Liver (tissue), 9 donors: ENCODE data around the gene RACGAP1. TPM values are rescaled to one million over a fixed set of nuclear protein-coding genes. Genes with fewer than 3 reads are reported as not detected.

ENCODE experiments used
- DNase-seq: peaks from one replicate; pipeline ENCODE4 v3.0.0-alpha.2; 2017; ENCODE audit warnings: low spot score
- H3K27ac ChIP-seq, 2 donors: one replicate each; pipeline ENCODE4 v1.7.0; 2013; ENCODE audit warnings: inconsistent platforms in 2 of 2, low read length in 2 of 2, control low read depth in 1 of 2, low read depth in 1 of 2, mild to moderate bottlenecking in 1 of 2
- H3K27me3 ChIP-seq, 4 donors: one replicate each; pipeline versions ENCODE4 v1.6.1 to v1.7.0; 2013; ENCODE audit warnings: low read length in 3 of 4, inconsistent platforms in 1 of 4, mild to moderate bottlenecking in 1 of 4, moderate library complexity in 1 of 4; ENCODE audit not compliant: control insufficient read depth in 4 of 4, insufficient read depth in 4 of 4
- H3K36me3 ChIP-seq, 4 donors: one replicate each; pipeline versions ENCODE4 v1.6.1 to v1.7.0; 2013; ENCODE audit warnings: low read length in 3 of 4, mild to moderate bottlenecking in 3 of 4, low read depth in 1 of 4, moderate library complexity in 1 of 4; ENCODE audit not compliant: control insufficient read depth in 4 of 4, insufficient read depth in 3 of 4
- H3K4me1 ChIP-seq, 4 donors: one replicate each; pipeline versions ENCODE4 v1.6.1 to v1.7.0; 2013; ENCODE audit warnings: low read length in 3 of 4, mild to moderate bottlenecking in 3 of 4, moderate library complexity in 1 of 4; ENCODE audit not compliant: control insufficient read depth in 4 of 4, insufficient read depth in 4 of 4
- H3K4me3 ChIP-seq, 3 donors: one replicate each; pipeline versions ENCODE4 v1.6.1 to v1.7.0; 2013; ENCODE audit warnings: low read length in 3 of 3, control low read depth in 1 of 3, low read depth in 1 of 3, mild to moderate bottlenecking in 1 of 3
- H3K9ac ChIP-seq, 2 donors: one replicate each; pipeline ENCODE4 v1.7.0; 2013; ENCODE audit warnings: low read length in 2 of 2, mild to moderate bottlenecking in 2 of 2, moderate library complexity in 2 of 2, control low read depth in 1 of 2, low read depth in 1 of 2
- H3K9me3 ChIP-seq, 4 donors: one replicate each; pipeline versions ENCODE4 v1.6.1 to v1.7.0; 2013; ENCODE audit warnings: low read length in 3 of 4; ENCODE audit not compliant: control insufficient read depth in 4 of 4
- FOXA1 ChIP-seq: IDR thresholded peaks from 2 replicates; pipeline ENCODE4 v1.6.1; 2016; ENCODE audit warnings: antibody characterized with exemption
- NR2F2 ChIP-seq: IDR thresholded peaks from 2 replicates; pipeline ENCODE4 v1.6.1; 2016; ENCODE audit warnings: antibody characterized with exemption
- RAD21 ChIP-seq, 2 donors: IDR thresholded peaks; 2 replicates each; pipeline ENCODE4 v1.6.1; 2016; ENCODE audit warnings: antibody characterized with exemption in 2 of 2, mild to moderate bottlenecking in 2 of 2
- RXRA ChIP-seq, 2 donors: IDR thresholded peaks; 2 replicates each; pipeline ENCODE4 v1.6.1; 2017 to 2018; ENCODE audit warnings: antibody characterized with exemption in 2 of 2, mild to moderate bottlenecking in 1 of 2
- SP1 ChIP-seq: IDR thresholded peaks from 2 replicates; pipeline ENCODE4 v1.6.1; 2018; ENCODE audit warnings: antibody characterized with exemption, mild to moderate bottlenecking
- WGBS: extraction: QIAGEN DNeasy Blood & Tissue Kit; methylation state at CpG from one replicate; pipeline ENCODE4 v1.1.7; 2013; 5-methylcytosine and 5-hydroxymethylcytosine counted together
- polyA plus RNA-seq, 2 donors: library from polyadenylated mRNA; stranded (reverse) in 1 of 2; unstranded in 1 of 2; fragments of 200-250 nt in 1 of 2; fragments of >200 nt in 1 of 2; fragmentation: Nextera tagmentation in 1 of 2; extraction: Ambion mirVana in 1 of 2; gene quantifications; one replicate each; pipeline versions ENCODE4 v1.2.1 to v1.2.3, GENCODE V29; 2013 to 2015
- total RNA-seq, 2 donors: library from RNA; depleted of rRNA; stranded (reverse); fragments of >200 nt; gene quantifications; one replicate each; pipeline ENCODE4 v1.2.3, GENCODE V29; 2014
- TF ChIP-seq, protein P1 (sequence below): fragments of 150-350 bp; IDR thresholded peaks from 2 replicates; pipeline ENCODE4 v1.5.1; 2017; ENCODE audit warnings: improper control_type of control experiment, low read depth, low read length; ENCODE audit not compliant: missing input control
- TF ChIP-seq, protein P2 (sequence below): IDR thresholded peaks from 2 replicates; pipeline ENCODE4 v1.6.1; 2016; ENCODE audit warnings: antibody characterized with exemption
- TF ChIP-seq, protein P3 (sequence below): IDR thresholded peaks from 2 replicates; pipeline ENCODE4 v1.6.1; 2016; ENCODE audit warnings: antibody characterized with exemption
- donor health status: healthy.
- donor health status: healthy.
- donor health status: healthy.
- donor health status: healthy.
- donor health status: healthy.

The RACGAP1 gene
- total and polyA plus RNA-seq, 4 donors = 1.0 to 38.3 (median 2.9) TPM

DNA sequence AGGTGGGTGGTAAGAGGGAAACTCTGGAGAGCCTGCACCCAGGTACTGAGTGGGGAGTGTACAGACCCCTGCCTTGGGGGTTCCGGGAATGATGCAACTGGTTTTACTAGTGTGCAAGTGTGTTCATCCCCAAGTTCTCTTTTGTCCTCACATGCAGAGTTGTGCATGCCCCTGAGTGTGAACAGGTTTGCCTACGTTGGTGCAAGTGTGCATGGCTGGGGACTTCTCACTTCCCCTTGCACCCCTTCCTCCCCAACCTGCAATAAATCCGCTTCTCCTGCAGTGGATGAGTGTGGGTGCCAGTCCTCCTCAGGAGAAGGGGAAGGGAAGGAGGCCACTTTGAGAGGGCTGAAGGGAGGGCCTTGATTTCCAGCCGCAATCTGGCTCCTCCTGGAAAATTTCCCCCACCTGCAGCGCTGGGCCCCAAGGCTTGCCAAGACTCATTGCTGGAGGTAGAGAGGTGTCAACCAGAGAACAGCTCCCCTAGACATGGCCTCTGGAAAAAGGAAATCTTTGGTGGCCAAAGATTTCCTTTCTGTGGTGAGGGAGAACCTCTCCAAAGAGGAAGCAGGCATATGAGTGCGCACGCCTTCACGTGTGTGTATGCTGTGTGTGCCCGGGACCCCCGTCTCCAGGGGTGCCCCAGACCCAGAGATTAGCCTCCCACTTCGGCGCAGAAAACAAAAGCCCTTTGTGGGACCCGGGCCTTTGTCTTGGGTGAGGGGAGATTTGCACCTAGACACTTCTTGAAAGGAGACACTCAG lies 69.2 kb downstream of the RACGAP1 start:
- DNase-seq = no peak
- TF ChIP-seq RAD21 (IDR thresholded peaks at IDR 0.05) = no peak
- TF ChIP-seq SP1 = no peak
- TF ChIP-seq RXRA (IDR thresholded peaks at IDR 0.05) = no peak
- TF ChIP-seq, protein P1, sequence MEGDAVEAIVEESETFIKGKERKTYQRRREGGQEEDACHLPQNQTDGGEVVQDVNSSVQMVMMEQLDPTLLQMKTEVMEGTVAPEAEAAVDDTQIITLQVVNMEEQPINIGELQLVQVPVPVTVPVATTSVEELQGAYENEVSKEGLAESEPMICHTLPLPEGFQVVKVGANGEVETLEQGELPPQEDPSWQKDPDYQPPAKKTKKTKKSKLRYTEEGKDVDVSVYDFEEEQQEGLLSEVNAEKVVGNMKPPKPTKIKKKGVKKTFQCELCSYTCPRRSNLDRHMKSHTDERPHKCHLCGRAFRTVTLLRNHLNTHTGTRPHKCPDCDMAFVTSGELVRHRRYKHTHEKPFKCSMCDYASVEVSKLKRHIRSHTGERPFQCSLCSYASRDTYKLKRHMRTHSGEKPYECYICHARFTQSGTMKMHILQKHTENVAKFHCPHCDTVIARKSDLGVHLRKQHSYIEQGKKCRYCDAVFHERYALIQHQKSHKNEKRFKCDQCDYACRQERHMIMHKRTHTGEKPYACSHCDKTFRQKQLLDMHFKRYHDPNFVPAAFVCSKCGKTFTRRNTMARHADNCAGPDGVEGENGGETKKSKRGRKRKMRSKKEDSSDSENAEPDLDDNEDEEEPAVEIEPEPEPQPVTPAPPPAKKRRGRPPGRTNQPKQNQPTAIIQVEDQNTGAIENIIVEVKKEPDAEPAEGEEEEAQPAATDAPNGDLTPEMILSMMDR = no peak
- no peak for TF ChIP-seq NR2F2
- TF ChIP-seq, protein P2, sequence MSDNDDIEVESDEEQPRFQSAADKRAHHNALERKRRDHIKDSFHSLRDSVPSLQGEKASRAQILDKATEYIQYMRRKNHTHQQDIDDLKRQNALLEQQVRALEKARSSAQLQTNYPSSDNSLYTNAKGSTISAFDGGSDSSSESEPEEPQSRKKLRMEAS = no peak
- H3K27ac ChIP-seq = no peak overlapping the region
- peaks cover 0 to 5% (median 2%) of the 10 kb centered on the region in 4 donors for H3K27me3 ChIP-seq
- no peaks in the 10 kb centered on the region for H3K36me3 ChIP-seq
- H3K4me3 ChIP-seq = no peak overlapping the region
- 74% methylated on average over 13 of the region's 13 CpGs for WGBS
- no peak overlapping the region for H3K9ac ChIP-seq
- H3K9me3 ChIP-seq = no peaks in the 10 kb centered on the region
- H3K4me1 ChIP-seq = peaks cover 1 to 6% (median 4%) of the 10 kb centered on the region in 4 donors

DNA sequence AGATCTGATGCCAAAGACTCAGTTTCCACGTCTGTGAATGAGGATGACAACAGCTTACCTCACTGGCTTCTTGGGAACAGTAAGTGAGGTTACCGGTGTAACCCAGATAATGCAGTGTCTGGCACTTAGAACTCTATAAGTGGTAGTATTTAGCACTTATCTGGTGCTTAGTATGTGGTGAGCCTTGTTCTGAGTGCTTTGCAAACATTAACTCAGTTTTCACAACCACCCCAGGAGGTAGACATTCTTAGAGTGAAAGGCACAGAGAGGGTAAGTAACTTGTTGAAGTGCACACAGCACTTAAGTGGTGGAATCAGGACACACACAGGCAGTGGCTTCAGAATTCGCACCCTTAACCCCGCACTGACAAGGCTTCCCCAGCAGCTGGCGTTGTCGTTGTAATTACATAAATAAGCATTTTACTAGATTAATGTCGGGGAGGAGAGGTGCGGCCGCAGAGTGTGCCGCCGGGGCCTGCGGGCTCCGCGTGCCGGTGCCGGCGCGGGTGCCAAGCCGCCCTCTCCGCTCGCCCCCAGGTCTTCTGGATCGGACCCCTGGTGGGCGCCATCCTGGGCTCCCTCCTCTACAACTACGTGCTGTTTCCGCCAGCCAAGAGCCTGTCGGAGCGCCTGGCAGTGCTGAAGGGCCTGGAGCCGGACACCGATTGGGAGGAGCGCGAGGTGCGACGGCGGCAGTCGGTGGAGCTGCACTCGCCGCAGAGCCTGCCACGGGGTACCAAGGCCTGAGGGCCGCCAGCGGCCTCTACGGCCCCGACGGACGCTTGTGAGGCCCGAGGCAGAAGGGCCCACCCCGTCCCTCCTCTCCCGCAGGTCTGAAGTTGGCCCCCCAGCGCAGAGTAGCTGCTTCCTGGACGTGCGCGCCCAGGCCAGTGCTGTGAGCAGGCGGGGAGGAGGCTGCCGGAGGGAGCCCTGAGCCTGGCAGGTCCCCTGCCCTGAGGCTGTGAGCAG lies 70.1 kb downstream of the RACGAP1 start:
- TF ChIP-seq, protein P3, sequence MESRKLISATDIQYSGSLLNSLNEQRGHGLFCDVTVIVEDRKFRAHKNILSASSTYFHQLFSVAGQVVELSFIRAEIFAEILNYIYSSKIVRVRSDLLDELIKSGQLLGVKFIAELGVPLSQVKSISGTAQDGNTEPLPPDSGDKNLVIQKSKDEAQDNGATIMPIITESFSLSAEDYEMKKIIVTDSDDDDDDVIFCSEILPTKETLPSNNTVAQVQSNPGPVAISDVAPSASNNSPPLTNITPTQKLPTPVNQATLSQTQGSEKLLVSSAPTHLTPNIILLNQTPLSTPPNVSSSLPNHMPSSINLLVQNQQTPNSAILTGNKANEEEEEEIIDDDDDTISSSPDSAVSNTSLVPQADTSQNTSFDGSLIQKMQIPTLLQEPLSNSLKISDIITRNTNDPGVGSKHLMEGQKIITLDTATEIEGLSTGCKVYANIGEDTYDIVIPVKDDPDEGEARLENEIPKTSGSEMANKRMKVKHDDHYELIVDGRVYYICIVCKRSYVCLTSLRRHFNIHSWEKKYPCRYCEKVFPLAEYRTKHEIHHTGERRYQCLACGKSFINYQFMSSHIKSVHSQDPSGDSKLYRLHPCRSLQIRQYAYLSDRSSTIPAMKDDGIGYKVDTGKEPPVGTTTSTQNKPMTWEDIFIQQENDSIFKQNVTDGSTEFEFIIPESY = no peak
- no peaks in the 10 kb centered on the region for H3K9me3 ChIP-seq
- H3K27me3 ChIP-seq = peaks cover 0 to 3% (median 2%) of the 10 kb centered on the region in 4 donors
- no peak overlapping the region for H3K9ac ChIP-seq
- no peak overlapping the region for H3K27ac ChIP-seq
- H3K36me3 ChIP-seq = no peaks in the 10 kb centered on the region
- H3K4me1 ChIP-seq = peaks cover 0 to 6% (median 4%) of the 10 kb centered on the region in 4 donors
- H3K4me3 ChIP-seq = no peak overlapping the region
- 44% methylated on average over 53 of the region's 53 CpGs for WGBS
- DNase-seq = no peak

DNA sequence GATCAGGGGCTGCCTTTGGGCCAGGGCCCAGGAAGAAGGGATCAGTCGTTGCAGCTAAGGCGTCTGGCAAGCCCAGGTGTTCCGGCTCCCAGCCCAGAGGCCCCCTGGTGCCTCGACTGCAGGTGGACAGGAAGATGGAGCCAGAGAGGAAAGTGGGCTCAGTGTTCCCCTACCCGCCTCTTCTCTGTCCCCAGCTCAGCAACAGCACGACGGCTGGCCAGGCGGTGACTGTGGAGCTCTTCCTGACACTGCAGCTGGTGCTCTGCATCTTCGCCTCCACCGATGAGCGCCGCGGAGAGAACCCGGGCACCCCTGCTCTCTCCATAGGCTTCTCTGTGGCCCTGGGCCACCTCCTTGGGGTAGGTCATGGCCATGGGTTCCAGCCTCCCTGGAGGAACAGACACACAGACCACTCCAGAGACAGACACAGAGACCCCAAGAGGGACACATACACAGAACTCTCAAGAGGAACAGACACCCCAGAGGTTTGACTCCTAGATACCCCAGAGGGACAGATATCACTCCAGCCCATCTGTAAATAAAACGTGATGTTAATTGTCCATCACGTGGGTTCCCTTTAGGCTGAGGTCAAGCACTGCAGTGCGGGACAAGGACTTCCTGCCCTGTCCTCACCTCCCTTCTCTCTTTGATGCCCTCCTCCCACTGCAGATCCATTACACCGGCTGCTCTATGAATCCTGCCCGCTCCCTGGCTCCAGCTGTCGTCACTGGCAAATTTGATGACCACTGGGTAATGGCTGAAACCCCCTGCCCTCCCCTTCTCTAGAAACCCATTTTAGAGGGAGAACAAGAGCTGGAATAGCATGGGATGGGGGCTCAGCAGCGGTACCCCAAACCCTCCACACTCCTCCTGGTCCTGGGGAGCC lies 71.1 kb downstream of the RACGAP1 start:
- Histone ChIP-seq H3K9me3 (no peaks in the 10 kb centered on the region), H3K27ac (no peak overlapping the region), H3K4me3 (no peak overlapping the region), H3K27me3 (peaks cover 0 to 2% (median 0%) of the 10 kb centered on the region in 4 donors), H3K4me1 (peaks cover 0 to 6% (median 4%) of the 10 kb centered on the region in 4 donors), H3K36me3 (no peaks in the 10 kb centered on the region), H3K9ac (no peak overlapping the region)
- no peak for DNase-seq
- 85% methylated on average over 21 of the region's 21 CpGs for WGBS
- TF ChIP-seq SP1 (no peak), FOXA1 (no peak), RAD21 (IDR thresholded peaks at IDR 0.05) (no peak)
- TF ChIP-seq, protein P3 = no peak
- TF ChIP-seq, protein P1 = no peak
